RPMI8226 (cell line): ENCODE measurements around the gene LRRFIP2.
"Not testable (repeated sequence)": the region's sequence is repeated elsewhere in the genome, so short reads cannot be mapped to it uniquely, and the experiment has no call there.

Experiments used
- DNase-seq: peaks from one replicate; pipeline ENCODE4 v3.0.0-alpha.2; 2015

LRRFIP2 gene

DNA sequence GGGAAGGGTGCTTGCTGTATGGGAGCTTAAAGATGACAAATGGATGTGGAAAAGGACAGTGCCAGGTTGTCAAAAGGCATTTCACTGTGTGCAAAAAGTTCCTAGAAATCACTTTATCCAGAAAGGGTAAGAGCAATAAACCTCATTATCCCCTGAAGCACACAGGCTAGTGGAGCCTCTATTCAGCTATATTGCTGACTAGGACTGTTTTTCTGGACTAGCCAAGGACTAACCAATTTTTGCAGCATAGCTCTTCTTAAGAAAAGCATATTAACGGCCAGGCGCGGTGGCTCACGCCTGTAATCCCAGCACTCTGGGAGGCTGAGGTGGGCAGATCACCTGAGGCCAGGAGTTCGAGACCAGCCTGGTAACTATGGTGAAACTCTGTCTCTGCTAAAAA is 116.3 kb downstream of the LRRFIP2 start:
- no peak for DNase-seq

DNA sequence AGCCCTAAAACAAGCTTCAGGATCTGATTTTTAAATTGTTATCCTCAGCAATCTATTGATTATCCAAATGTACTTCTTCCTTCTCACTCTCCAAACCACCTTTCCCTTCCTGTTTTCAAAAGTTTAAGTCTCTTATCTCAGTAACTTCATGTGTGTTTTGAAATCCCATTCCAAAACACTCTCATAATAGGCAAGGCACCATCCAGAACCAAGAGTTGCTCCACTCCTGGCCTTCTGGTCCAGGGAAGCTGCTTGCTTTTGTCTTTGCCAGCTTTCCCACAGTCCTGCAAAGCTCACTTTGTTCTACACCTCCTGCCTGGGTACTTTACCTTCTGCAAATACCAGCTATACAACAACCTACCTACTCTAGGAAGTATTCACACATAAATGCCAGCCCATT is 117.6 kb downstream of the LRRFIP2 start:
- DNase-seq = no peak

GRCh38 chr3:37055077-37055476 is 119.3 kb downstream of the LRRFIP2 start:
- DNase-seq = not testable (repeated sequence)

GRCh38 chr3:37054370-37054769 is 120.0 kb downstream of the LRRFIP2 start:
- no peak for DNase-seq

- DNase-seq = no peak
Measured at GRCh38 chr3:37053753-37054152, 120.6 kb downstream of the LRRFIP2 start.

DNA sequence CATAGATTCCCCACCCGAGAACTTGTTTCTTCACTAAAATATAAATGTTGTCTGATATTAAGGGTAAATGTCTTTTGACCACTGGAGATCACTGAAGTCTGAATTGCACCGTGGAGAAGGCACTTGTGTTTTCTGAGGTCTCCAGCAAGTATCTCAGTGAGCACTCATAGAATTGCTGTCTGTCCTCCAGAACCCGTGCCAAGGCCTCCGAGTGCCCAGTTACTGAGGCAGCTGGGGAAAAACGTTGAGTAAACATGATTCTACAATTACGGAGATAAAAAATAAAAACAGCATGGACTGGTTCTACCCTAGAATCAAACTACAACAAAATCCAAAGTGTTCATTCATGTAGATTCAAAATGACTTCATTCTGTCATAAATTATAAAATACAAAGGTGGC is 121.0 kb downstream of the LRRFIP2 start:
- DNase-seq = no peak

- no peak for DNase-seq
Measured at GRCh38 chr3:37052860-37053259, 121.5 kb downstream of the LRRFIP2 start.

DNA sequence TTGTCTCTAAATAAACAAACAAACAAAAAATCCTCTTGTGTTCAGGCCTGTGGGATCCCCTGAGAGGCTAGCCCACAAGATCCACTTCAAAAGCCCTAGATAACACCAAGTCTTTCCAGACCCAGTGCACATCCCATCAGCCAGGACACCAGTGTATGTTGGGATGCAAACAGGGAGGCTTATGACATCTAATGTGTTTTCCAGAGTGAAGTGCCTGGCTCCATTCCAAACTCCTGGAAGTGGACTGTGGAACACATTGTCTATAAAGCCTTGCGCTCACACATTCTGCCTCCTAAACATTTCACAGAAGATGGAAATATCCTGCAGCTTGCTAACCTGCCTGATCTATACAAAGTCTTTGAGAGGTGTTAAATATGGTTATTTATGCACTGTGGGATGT is 124.1 kb downstream of the LRRFIP2 start:
- no peak for DNase-seq

DNA sequence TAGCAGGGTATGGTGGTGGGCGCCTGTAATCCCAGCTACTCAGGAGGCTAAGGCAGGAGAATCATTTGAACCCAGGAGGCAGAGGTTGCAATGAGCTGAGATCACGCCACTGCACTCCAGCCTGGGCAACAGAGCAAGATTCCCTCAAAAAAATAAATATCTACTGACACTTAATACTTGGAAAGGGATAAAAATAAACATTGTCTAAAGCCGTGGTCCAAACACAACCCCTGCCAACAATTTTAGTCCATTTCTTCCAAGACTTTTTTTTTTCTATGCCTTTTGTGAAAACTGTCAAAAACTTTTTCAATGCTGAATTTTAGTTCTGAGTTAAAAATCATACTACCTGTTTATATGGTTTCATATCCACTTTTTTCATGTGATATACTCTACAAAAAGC is 131.7 kb downstream of the LRRFIP2 start:
- DNase-seq = not testable (repeated sequence)

DNA sequence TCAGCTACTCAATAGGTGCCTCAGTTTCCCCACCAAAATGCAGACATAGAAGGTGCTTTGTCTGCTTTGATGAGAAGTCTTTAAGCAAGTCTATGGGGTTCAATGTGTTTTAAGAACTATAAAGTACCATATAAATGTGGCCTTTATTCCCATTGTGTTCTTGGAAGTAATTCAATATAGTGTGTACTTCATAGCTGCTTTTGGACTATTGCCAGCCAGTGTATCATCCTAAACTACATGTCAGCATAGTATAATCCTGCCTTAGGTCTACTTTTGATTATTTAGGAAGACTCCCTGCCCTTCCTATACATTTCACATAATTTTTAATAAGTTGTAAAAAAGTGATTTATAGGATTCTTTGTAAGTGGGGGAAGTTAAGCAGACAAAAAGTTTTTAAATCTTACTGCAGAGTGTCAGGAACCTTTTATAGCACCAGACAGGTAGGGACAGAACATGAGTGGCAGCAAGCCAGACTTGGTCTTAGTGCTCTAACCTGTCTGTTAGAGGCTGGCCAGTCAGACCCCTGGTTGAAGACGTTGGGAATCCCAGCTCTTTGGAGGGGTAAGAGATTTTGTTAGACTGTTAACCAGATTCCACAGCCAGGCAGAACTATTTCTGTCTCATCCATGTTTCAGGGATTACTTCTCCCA is 132.7 kb downstream of the LRRFIP2 start:
- no peak for DNase-seq

- no peak for DNase-seq
Measured at GRCh38 chr3:37040231-37040630, 134.2 kb downstream of the LRRFIP2 start.

GRCh38 chr3:37039161-37039846 is 135.1 kb downstream of the LRRFIP2 start:
- no peak for DNase-seq

DNA sequence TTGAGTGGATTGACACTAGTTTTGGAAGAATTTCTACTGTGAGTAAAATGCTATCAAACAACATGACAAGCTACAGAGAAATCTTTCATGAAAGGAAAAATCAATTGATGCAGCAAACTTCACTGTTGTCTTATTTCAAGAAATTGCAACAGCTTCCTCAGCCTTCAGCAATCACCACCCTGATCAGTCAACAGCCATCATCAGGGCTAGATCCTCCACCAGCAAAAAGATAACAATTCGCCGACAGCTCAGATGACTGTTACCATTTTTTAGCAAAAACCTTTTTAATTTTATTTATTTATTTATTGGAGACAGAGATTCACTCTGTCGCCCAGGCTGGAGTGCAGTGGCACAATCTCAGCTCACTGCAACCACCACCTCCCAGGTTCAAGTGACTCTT is 137.0 kb downstream of the LRRFIP2 start:
- no peak for DNase-seq

DNA sequence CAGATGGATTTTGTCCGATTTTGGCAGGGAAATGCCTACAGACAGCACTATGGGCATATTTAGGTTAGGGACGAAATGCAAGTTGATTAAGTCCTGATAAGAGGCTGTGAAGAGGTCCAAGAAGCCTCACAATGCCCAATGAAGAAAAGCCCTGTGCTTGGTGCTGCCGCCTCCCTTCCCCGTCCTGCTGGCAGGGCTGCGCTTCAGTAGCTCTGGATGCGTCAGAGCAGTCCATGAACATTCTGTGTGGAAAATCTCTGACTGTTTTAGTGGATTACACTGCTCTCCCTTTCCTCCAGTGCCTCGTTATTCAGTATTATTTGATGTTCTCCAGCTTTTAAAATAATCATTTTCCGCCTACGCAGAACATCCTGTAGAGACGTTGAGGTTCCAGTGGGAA is 141.4 kb downstream of the LRRFIP2 start:
- DNase-seq = no peak

DNA sequence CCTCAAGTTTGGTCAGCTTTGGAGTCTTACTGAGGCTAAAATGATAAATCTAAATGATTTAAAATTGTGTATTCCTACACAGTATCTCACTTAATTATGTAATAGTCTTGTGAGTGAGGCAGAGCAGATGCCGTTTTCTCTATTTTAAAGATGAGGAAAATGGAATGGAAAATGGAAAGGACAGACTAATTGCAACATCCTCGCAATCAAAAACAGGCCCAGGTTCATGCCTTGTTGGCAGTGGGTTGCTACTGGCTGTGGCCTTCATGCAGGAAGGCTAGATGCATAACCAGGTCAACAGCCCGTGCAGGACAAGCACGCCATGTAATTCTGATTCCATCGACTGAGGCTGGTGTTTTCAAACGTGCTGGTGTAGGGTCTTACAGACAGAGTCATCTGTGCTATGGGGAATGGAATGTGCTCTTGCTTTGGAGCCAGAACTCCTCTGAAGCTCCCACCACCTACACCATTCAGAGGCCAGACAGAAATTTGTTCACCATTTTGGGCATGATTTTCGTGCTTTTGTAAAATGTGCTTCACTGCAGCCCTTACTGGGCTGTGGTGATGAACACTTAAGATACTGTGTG is 143.2 kb downstream of the LRRFIP2 start:
- DNase-seq = no peak

- no peak for DNase-seq
Measured at GRCh38 chr3:37030588-37030987, 143.8 kb downstream of the LRRFIP2 start.

GRCh38 chr3:37029516-37030163 is 144.7 kb downstream of the LRRFIP2 start:
- DNase-seq = no peak

- no peak for DNase-seq
Measured at GRCh38 chr3:37029111-37029510, 145.3 kb downstream of the LRRFIP2 start.

DNA sequence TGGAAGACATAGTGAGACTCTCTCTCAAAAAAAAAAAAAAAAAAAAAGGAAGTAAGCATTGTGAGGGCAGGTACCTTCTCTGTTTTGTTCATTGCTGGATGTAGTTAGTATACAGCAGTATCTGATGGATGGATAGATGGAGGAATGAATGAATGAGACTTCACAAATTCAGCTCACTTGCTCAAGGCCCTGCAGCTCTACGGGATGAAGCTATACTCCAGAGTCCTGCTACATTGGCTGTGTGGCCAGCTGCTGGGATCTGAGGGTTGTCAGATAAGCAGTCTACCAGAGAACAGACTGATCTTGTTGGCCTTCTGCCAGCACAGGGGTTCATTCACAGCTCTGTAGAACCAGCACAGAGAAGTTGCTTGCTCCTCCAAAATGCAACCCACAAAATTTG is 146.1 kb downstream of the LRRFIP2 start:
- peak; percentile 72 for DNase-seq

DNA sequence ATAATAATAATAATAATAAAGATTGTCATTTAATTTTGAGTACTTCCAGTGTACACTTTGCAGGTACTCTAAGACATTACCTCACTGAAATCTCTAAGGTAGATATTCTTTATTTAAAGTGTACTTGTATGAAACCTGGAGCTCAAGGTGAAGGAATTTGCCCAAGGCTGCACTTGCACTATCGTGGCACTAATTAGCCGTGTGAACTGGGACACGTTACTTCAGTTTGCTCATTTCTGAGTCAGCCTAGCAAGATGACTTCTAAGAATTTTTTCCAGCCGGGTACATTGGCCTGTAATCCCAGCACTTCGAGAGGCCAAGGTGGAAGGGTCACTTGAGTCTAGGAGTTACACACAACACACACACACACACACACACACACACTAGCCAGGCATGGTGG is 147.5 kb downstream of the LRRFIP2 start:
- no peak for DNase-seq

GRCh38 chr3:37025561-37026335 is 148.6 kb downstream of the LRRFIP2 start:
- no peak for DNase-seq

- DNase-seq = peak; percentile 64
Measured at GRCh38 chr3:37024820-37025405, 149.5 kb downstream of the LRRFIP2 start.

- peak; percentile 8 for DNase-seq
Measured at GRCh38 chr3:37024092-37024491, 150.3 kb downstream of the LRRFIP2 start.
